GM12878 (cell line): ENCODE data around the gene SP4. TPM values are rescaled to one million over a fixed set of nuclear protein-coding genes. Genes with fewer than 3 reads are reported as not detected.

ENCODE experiments used
- ATAC-seq: fragments of 200-7000 bp; cut with Tn5 transposase; 3 replicates; pipeline ENCODE4 v1.9.1; 2020; ENCODE audit warnings: mild to moderate bottlenecking, moderate library complexity
- BruUV-seq: library from RNA; stranded (reverse); fragments of 400-500 nt; replicated peaks from 2 replicates; lab custom pipeline; 2021; lab: Mats Ljungman, UMichigan
- CTCF ChIA-PET: fragments of 300-600 bp; sonication (Branson Sonifier 250); formaldehyde crosslinking; extraction: SDS; loops from one replicate; lab custom pipeline; 2021; ENCODE audit warnings: inconsistent platforms; lab: Yijun Ruan, JAX
- POLR2A ChIA-PET: fragments of 350-600 bp; formaldehyde crosslinking; extraction: SDS; loops from one replicate; lab custom pipeline; 2021; ENCODE audit warnings: inconsistent platforms; lab: Charles Lee
- RAD21 ChIA-PET: fragments of 300-600 bp; sonication (Branson Sonifier 250); formaldehyde crosslinking; loops from one replicate; lab custom pipeline; 2023; ENCODE audit warnings: antibody characterized with exemption; ENCODE audit not compliant: unreplicated experiment; lab: Charles Lee
- SMC1A ChIA-PET: fragments of 300-600 bp; sonication (Branson Sonifier 250); formaldehyde crosslinking; loops from one replicate; lab custom pipeline; 2023; ENCODE audit not compliant: unreplicated experiment, uncharacterized antibody; lab: Charles Lee
- DNase-seq: peaks from one replicate; pipeline ENCODE4 v3.0.0-alpha.2; 2011; ENCODE audit warnings: low read depth, low spot score
- FAIRE-seq: peaks from 3 replicates; lab custom pipeline; 2011; peaks lifted over from hg19 to GRCh38; lab: Jason Lieb, UNC
- H2AFZ ChIP-seq: 2 replicates; pipeline ENCODE4 v1.6.0; 2011; ENCODE audit warnings: low read depth, low read length, control low read depth; ENCODE audit not compliant: control insufficient read depth
- H3K27ac ChIP-seq: 2 replicates; pipeline ENCODE4 v1.5.1; 2011; ENCODE audit warnings: control low read depth; ENCODE audit not compliant: control insufficient read depth, insufficient read depth
- H3K27me3 ChIP-seq, 2 experiments: replicated peaks in 1 of 2; 2 replicates each; pipeline versions ENCODE4 v1.6.0 to v1.6.1; 2011; ENCODE audit warnings: low read length in 1 of 2; ENCODE audit not compliant: control insufficient read depth in 2 of 2, insufficient read depth in 2 of 2
- H3K36me3 ChIP-seq, 2 experiments: 2 replicates each; pipeline ENCODE4 v1.5.1; 2011; ENCODE audit warnings: low read length in 1 of 2; ENCODE audit not compliant: control insufficient read depth in 2 of 2, insufficient read depth in 2 of 2
- H3K4me1 ChIP-seq: 2 replicates; pipeline ENCODE4 v1.6.1; 2011; ENCODE audit warnings: mild to moderate bottlenecking, low read length, moderate library complexity, mixed read lengths; ENCODE audit not compliant: control insufficient read depth, insufficient read depth
- H3K4me2 ChIP-seq: 2 replicates; pipeline ENCODE4 v1.6.0; 2011; ENCODE audit warnings: control low read depth; ENCODE audit not compliant: control insufficient read depth, insufficient read depth
- H3K4me3 ChIP-seq: fragments of 200-600 bp; sonication (generic); 2 replicates; pipeline ENCODE4 v1.5.1; 2016
- H3K79me2 ChIP-seq: 2 replicates; pipeline ENCODE4 v1.6.0; 2011; ENCODE audit warnings: low read length; ENCODE audit not compliant: control insufficient read depth, insufficient read depth
- H3K9ac ChIP-seq: 2 replicates; pipeline ENCODE4 v1.8.0; 2011; ENCODE audit warnings: low read length, control low read depth, mixed read lengths; ENCODE audit not compliant: control insufficient read depth, insufficient read depth
- H3K9me3 ChIP-seq: replicated peaks from 3 replicates; pipeline ENCODE4 v1.5.1; 2011; ENCODE audit warnings: mild to moderate bottlenecking, low read length; ENCODE audit not compliant: control insufficient read depth, insufficient read depth
- H4K20me1 ChIP-seq: 2 replicates; pipeline ENCODE4 v1.6.0; 2011; ENCODE audit not compliant: control insufficient read depth, insufficient read depth
- CBX5 ChIP-seq: sonication (generic); IDR thresholded peaks from 2 replicates; pipeline ENCODE4 v1.6.1; 2016; ENCODE audit warnings: low read depth, moderate library complexity, mild to moderate bottlenecking, inconsistent platforms
- CREM ChIP-seq: IDR thresholded peaks from 2 replicates; pipeline ENCODE4 v1.6.1; 2014; ENCODE audit warnings: antibody characterized with exemption, low read depth
- ESRRA ChIP-seq: IDR thresholded peaks from 2 replicates; pipeline ENCODE4 v1.6.1; 2012; ENCODE audit warnings: mild to moderate bottlenecking, low read length, improper control_type of control experiment
- GABPA ChIP-seq: IDR thresholded peaks from 2 replicates; pipeline ENCODE4 v1.6.1; 2014; ENCODE audit warnings: antibody characterized with exemption, low read depth, mild to moderate bottlenecking, inconsistent platforms
- HDAC2 ChIP-seq: fragments of 200-600 bp; sonication (generic); IDR thresholded peaks from 2 replicates; pipeline ENCODE4 v1.6.1; 2017
- IKZF1 ChIP-seq: fragments of 450-650 bp; conservative IDR thresholded peaks from 2 replicates; pipeline ENCODE4 v1.6.1; 2017; ENCODE audit warnings: antibody characterized with exemption, mild to moderate bottlenecking
- NFYA ChIP-seq: IDR thresholded peaks from 2 replicates; pipeline ENCODE4 v1.6.1; 2011; ENCODE audit warnings: low read depth, mild to moderate bottlenecking, low read length, improper control_type of control experiment, borderline replicate concordance
- NRF1 ChIP-seq: conservative IDR thresholded peaks from 2 replicates; pipeline ENCODE4 v1.6.1; 2011; ENCODE audit warnings: mild to moderate bottlenecking, low read depth, low read length, improper control_type of control experiment
- SP1 ChIP-seq: IDR thresholded peaks from one replicate; pipeline ENCODE4 v1.6.1; 2011; ENCODE audit warnings: low read depth, low read length
- STAT3 ChIP-seq: IDR thresholded peaks from 2 replicates; pipeline ENCODE4 v1.6.1; 2011; ENCODE audit warnings: low read depth, low read length, improper control_type of control experiment
- SUPT20H ChIP-seq: IDR thresholded peaks from 2 replicates; pipeline ENCODE4 v1.6.1; 2011; ENCODE audit warnings: low read depth, mild to moderate bottlenecking, low read length, moderate library complexity, borderline replicate concordance; ENCODE audit not compliant: control insufficient read depth
- TBL1XR1 ChIP-seq: IDR thresholded peaks from 2 replicates; pipeline ENCODE4 v1.6.1; 2012; ENCODE audit warnings: low read depth, low read length, improper control_type of control experiment
- ZNF622 ChIP-seq: fragments of 450-650 bp; IDR thresholded peaks from 2 replicates; pipeline ENCODE4 v1.6.1; 2017; ENCODE audit warnings: mild to moderate bottlenecking, inconsistent platforms
- WGBS: methylation state at CpG from one replicate; pipeline ENCODE4 v1.1.6; 2016; ENCODE audit warnings: low lambda C conversion rate; ENCODE audit not compliant: insufficient replicate concordance, insufficient coverage; ENCODE audit errors: missing lambda C conversion rate; 5-methylcytosine and 5-hydroxymethylcytosine counted together
- in situ Hi-C: fragments of 300-500 bp; cut with MboI; formaldehyde crosslinking; loops from 9 replicates; pipeline ENCODE4 v1.14.3; 2018; ENCODE audit warnings: mixed read lengths
- intact Hi-C: fragments of 100-400 bp; cut with micrococcal nuclease; formaldehyde crosslinking; loops from one replicate; pipeline ENCODE4 v1.14.2; 2022; ENCODE audit not compliant: unreplicated experiment
- polyA plus RNA-seq, 11 experiments: library from polyadenylated mRNA; depleted of rRNA in 4 of 11; unstranded in 6 of 11; stranded (reverse) in 5 of 11; fragments of >200 nt; fragmentation: Nextera tagmentation in 4 of 11; fragmentation: Illumina TruSeq in 1 of 11; extraction: Ambion mirVana in 4 of 11; extraction: Trizol in 1 of 11; gene quantifications; 1 replicate in 1 of 11; 2 replicates in 10 of 11; pipeline versions ENCODE4 v1.2.1 to v1.2.3, GENCODE V29; 2011 to 2016; ENCODE audit warnings: inconsistent platforms in 2 of 11, missing spikeins in 2 of 11, low read depth in 1 of 11
- total RNA-seq, 4 experiments: library from RNA; depleted of rRNA in 3 of 4; stranded (reverse); fragments of >200 nt in 3 of 4; fragmentation: Illumina TruSeq in 1 of 4; extraction: Trizol in 1 of 4; gene quantifications; 2 replicates each; pipeline versions ENCODE4 v1.2.1 to v1.2.3, GENCODE V29; 2013 to 2021
- TF ChIP-seq, protein P1 (sequence below): fragments of 150-350 bp; IDR thresholded peaks from 2 replicates; pipeline ENCODE4 v1.6.1; 2014; ENCODE audit warnings: mild to moderate bottlenecking, low read depth, low read length
- TF ChIP-seq, protein P2 (sequence below): IDR thresholded peaks from 2 replicates; pipeline ENCODE4 v1.6.1; 2012; ENCODE audit warnings: low read length, inconsistent platforms
- TF ChIP-seq, protein P3 (sequence below): IDR thresholded peaks from 2 replicates; pipeline ENCODE4 v1.6.1; 2012; ENCODE audit warnings: low read depth, low read length, improper control_type of control experiment
- TF ChIP-seq, protein P4 (sequence below): IDR thresholded peaks from 2 replicates; pipeline ENCODE4 v1.6.1; 2011; ENCODE audit warnings: borderline replicate concordance, low read depth, mild to moderate bottlenecking, moderate library complexity, low read length; ENCODE audit not compliant: insufficient read depth, poor library complexity, severe bottlenecking
- TF ChIP-seq, protein P5 (sequence below): IDR thresholded peaks from 2 replicates; pipeline ENCODE4 v1.6.1; 2011; ENCODE audit warnings: low read depth, mild to moderate bottlenecking, low read length, moderate library complexity, borderline replicate concordance; ENCODE audit errors: extremely low read depth

The SP4 gene
- total and polyA plus RNA-seq, 10 of the 15 experiments (the other 5 are each of a cell fraction or from before 2014, with no cell fraction given): 6.2 to 32.4 (median 16.1) TPM

DNA sequence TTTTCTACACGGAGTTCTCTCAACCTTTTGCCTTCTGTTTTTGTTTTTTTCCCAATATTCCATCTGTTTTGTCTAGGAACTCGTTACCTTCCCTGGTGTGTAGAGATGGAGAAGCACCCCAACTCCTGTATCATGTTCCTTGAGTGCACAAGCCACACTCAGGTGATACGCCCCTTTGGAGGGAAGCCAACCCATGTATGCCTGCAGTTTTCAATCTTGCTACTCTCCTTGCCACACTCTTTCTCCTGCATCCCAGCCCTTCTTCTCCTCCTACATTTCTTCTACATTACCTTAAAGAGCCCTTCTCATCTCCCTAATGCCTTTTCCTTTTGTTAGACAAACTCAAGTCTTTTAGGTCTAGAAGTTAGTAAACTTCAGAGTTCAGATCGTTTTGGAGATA is 10.2 kb upstream of the SP4 start:
- H2AFZ ChIP-seq: no peak overlapping the region
- ChIA-PET SMC1A (interaction anchor here (0.9 to 1.5 kb wide), 5 partner anchors 9 to 161 kb away, joined by 3 to 8 read pairs (median 4); no protein-coding TSS in a partner anchor), CTCF (no interaction called here), POLR2A (interaction anchor here (8.4 kb wide), 1 partner anchor 9 kb away, joined by 53 read pairs; the partner anchor contains the start of gene SP4)
- H3K9ac ChIP-seq: no peak overlapping the region
- no TSS peak for BruUV-seq
- no peaks in the 10 kb centered on the region for H3K36me3 ChIP-seq
- H3K79me2 ChIP-seq: no peaks in the 10 kb centered on the region
- H3K4me1 ChIP-seq: peaks cover 11% of the 10 kb centered on the region
- H3K27ac ChIP-seq: no peak overlapping the region
- H3K27me3 ChIP-seq: no peaks in the 10 kb centered on the region
- 33% methylated on average over 4 of the region's 4 CpGs for WGBS
- DNase-seq: no peak
- no peak overlapping the region for H3K4me3 ChIP-seq
- in situ Hi-C loops: no loop called here
- FAIRE-seq: no peak
- no peak overlapping the region for H3K4me2 ChIP-seq
- H4K20me1 ChIP-seq: no peaks in the 10 kb centered on the region
- intact Hi-C loops: no loop called here
- TF ChIP-seq IKZF1 (no peak), CREM (no peak), CBX5 (no peak), NRF1 (no peak), GABPA (no peak), SP1 (no peak), SUPT20H (no peak), TBL1XR1 (no peak), ZNF622 (no peak), STAT3 (no peak), ESRRA (no peak), HDAC2 (no peak), NFYA (no peak)
- TF ChIP-seq, protein P1, sequence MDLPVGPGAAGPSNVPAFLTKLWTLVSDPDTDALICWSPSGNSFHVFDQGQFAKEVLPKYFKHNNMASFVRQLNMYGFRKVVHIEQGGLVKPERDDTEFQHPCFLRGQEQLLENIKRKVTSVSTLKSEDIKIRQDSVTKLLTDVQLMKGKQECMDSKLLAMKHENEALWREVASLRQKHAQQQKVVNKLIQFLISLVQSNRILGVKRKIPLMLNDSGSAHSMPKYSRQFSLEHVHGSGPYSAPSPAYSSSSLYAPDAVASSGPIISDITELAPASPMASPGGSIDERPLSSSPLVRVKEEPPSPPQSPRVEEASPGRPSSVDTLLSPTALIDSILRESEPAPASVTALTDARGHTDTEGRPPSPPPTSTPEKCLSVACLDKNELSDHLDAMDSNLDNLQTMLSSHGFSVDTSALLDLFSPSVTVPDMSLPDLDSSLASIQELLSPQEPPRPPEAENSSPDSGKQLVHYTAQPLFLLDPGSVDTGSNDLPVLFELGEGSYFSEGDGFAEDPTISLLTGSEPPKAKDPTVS: no peak
- TF ChIP-seq, protein P2, sequence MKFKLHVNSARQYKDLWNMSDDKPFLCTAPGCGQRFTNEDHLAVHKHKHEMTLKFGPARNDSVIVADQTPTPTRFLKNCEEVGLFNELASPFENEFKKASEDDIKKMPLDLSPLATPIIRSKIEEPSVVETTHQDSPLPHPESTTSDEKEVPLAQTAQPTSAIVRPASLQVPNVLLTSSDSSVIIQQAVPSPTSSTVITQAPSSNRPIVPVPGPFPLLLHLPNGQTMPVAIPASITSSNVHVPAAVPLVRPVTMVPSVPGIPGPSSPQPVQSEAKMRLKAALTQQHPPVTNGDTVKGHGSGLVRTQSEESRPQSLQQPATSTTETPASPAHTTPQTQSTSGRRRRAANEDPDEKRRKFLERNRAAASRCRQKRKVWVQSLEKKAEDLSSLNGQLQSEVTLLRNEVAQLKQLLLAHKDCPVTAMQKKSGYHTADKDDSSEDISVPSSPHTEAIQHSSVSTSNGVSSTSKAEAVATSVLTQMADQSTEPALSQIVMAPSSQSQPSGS: no peak
- TF ChIP-seq, protein P3, sequence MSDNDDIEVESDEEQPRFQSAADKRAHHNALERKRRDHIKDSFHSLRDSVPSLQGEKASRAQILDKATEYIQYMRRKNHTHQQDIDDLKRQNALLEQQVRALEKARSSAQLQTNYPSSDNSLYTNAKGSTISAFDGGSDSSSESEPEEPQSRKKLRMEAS: no peak
- TF ChIP-seq, protein P4, sequence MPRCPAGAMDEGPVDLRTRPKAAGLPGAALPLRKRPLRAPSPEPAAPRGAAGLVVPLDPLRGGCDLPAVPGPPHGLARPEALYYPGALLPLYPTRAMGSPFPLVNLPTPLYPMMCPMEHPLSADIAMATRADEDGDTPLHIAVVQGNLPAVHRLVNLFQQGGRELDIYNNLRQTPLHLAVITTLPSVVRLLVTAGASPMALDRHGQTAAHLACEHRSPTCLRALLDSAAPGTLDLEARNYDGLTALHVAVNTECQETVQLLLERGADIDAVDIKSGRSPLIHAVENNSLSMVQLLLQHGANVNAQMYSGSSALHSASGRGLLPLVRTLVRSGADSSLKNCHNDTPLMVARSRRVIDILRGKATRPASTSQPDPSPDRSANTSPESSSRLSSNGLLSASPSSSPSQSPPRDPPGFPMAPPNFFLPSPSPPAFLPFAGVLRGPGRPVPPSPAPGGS: no peak
- TF ChIP-seq, protein P5, sequence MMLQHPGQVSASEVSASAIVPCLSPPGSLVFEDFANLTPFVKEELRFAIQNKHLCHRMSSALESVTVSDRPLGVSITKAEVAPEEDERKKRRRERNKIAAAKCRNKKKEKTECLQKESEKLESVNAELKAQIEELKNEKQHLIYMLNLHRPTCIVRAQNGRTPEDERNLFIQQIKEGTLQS: no peak
- TF ChIP-seq, all 136 proteins: peak for 0
- ATAC-seq: no peak
- H3K9me3 ChIP-seq: no peaks in the 10 kb centered on the region
- RAD21 ChIA-PET: no interaction called here
